Activated T-cell treated with anti-CD3 and anti-CD28 coated beads, Interleukin-2, amount 50 U/mL, for 1 hour (primary cell): Measurements from ENCODE around the gene ABL2.
A peak's percentile ranks its signal among the peaks of the same experiment; 100 is the strongest.

ENCODE experiments used
- DNase-seq: peaks from one replicate; pipeline ENCODE4 v3.0.0-alpha.2; 2020

Gene ABL2

DNA sequence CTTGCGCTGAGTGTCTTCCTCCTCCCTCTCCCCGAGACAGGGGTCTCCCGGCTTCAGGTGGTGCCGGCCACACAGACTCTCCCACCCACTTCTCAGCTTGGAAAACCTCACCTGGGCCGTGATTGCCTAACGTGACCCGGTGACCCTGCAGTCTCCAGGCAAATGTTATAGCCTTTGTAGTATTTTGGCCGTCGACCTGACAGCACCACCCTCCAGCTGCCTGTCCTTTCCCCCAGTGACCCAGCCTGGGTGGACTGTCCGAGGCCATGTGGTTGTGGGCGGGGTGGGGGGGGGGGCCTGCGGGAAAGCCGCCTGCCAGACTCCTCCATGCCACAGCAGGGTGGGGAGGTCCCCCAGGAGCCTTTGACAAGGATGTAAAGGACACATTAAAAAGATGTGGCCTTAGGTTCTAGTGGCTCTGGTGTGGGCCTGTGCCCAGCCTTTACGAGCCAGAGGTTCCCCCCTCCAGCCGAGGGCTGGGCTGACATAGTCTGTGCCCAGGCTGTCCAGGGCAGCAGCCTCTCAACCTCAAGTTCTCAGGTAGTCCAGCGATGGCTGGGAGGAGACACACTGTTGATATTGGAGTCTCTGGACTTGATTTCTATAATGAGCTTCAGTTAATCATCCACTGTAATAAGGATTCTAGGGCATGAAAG lies 139.5 kb downstream of the ABL2 start:
- no peak for DNase-seq

DNA sequence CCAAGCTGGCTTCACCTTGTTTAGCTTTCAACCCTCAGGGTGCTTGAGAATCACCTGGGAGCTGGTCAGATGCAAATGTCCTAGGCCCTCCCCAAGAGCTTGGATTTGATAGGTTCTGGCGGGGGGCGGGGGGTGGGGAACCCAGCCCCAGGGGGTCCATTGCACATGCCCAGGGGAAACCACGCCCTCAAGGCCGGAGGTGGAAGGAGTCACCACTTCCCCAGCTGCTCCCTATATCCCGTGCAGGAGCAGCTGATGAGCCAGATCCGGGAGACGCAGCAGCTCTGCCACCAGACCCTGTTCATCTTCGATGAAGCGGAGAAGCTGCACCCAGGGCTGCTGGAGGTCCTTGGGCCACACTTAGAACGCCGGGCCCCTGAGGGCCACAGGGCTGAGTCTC lies 141.8 kb downstream of the ABL2 start:
- DNase-seq = no peak

DNA sequence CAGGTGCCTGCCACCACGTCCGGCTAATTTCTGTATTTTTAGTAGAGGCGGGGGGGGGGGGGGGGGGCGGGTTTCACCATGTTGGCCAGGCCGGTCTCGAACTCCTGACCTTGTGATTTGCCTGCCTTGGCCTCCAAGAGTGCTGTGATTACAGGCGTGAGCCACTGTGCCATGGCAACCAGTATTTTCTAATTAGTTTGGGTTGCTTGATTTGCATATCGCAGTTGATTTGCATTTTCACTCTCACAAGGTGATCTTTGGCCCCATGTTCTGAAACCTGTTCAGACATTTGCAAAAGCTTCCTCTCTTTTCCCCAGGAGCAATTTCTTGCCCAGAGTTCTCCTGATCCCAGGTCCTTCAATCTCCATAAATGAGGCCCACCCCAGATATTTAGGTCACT lies 145.9 kb downstream of the ABL2 start:
- no peak for DNase-seq

DNA sequence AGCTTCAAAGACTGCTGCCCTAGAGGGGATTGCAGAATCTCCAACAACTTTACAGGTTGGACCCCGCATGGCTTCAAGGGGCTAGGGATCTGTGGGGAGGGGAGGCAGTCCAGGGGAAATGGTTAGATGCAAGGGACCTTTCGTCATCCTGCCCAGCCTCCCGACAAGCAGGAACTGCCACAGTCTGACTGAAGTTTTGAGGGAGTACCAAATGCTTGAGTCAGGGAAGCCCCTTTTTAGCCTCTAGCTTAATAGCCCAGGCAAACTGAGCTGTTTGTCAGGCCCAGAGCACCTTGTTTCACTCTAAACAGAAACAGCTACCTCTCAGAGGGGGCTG lies 146.5 kb downstream of the ABL2 start:
- DNase-seq = no peak

DNA sequence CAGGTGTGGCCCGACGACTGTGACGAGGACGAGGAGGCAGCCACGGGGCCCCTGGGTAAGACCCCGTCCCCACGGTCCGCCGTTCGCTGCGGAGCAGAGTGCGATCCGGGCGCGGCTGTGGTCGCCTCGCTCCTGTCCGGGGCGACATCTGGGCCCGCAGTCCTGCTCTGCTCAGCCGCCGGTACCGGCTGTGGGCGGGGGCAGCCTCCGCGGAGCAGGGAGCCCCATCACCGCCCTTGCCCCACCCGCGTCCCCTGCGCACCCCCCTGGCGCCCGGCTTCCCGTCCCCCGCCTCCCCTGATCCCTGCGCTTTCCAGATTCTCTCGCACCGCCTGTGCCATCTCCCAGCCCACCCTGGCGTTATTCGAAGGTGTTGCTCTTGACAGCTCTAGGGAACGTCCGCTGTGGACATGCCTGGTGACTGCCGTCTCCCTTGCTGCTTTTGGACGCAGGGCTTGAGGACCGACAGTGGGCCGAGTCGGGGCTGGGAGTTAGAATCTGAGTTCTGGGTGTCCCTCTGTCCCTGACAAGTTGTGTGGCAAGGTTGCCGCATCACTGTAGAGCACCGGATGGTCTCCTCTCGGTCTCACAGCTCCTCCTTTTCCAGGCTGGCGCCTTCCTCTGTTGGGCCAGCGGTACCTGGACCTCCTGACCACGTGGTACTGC lies 147.0 kb downstream of the ABL2 start:
- DNase-seq = peak; percentile 50

DNA sequence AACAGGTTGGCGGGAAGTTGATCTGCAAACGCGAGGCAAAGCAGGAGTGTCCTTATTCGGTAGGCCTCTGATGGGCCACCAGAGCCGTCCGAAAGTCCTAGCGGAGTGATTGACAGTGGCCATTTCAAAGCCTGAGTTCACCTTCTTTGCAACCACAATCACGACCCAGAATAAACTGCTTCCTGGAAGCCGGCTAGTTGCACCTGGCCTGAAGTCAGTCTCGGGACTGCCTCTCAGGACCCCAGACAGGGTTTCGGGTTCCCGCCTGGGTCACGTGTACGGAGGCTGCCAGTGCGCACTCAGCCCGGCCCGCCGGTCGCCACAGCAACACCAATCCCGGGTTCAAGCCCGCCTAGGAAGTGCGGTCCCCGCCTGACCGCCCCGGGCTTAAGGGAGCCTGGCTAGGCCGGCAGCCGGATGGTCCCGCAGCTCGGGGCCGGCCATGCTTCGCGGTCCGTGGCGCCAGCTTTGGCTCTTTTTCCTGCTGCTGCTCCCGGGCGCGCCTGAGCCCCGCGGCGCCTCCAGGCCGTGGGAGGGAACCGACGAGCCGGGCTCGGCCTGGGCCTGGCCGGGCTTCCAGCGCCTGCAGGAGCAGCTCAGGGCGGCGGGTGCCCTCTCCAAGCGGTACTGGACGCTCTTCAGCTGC lies 147.7 kb downstream of the ABL2 start, which contains the start of gene TOR3A:
TSS of gene TOR3A (plus strand) at position 384 of the 646 bp plus-strand sequence. CDS start at position 443, 59 bp downstream.
- peak; percentile 78 for DNase-seq

DNA sequence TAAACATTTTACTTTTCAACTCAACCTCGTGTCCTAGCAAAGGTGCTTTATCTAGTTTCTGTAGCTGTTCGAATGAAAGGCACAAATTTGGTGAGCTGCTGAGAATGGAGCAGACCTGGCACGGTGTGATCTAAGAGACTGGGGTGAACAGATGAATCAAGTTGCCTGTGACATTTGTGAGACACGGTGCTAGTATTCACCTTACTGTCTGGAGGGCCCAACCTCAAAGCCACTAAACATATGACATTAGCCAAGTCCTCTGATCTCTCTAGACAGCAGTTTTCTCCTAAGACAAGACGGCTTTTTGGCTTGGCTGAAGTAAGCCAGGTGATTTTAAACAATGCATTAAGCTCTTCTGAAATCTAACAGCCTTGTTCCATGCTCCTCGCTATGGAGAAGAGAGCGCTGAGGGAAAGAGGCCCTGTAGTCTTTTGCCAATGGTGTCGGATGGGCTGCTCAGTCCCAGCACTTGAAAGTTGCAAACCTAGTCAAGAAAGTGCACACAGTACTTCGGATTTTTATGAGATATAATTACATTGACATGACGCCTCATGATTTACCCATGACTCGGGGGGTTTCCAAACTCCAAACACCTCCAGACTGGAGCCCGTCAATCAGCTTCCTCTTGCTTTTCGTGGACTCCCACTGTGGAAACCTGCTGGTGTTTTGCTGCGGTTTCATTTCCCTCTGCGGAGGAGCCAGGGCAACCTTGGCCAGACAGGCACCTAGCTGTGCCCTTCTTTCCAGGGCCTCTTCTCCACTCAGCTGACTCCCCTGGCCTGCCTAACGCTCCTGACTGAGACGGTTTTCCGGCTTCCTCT lies 148.4 kb downstream of the ABL2 start:
- DNase-seq = no peak

DNA sequence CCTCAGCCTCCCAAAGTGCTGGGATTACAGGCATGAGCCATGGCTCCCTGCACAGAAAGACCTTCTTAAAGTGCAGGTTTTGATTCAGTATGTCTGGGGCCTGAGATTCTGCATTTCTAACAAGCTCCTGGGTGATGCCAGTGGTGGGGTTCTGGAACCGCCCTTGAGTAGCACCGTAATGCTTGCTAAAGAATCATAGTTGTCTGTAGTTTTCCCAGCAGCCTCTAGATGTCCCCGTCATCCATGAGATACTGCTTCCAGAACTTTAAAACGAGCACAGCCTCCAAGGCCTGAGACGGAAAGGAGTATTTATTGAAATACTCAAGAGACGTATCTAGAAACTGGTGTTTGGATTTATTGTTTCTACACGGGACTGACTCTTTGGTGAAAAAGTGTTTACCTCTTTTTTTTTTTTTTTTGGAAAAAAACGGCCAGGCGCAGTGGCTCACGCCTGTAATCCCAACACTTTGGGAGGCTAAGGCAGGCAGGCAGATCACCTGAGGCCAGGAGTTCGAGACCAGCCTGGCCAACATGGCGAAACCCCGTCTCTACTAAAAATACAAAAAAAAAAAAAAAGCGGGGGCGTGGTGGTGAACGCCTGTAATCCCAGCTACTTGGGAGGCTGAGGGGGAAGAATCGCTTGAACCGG lies 150.2 kb downstream of the ABL2 start:
- peak; percentile 42 for DNase-seq

DNA sequence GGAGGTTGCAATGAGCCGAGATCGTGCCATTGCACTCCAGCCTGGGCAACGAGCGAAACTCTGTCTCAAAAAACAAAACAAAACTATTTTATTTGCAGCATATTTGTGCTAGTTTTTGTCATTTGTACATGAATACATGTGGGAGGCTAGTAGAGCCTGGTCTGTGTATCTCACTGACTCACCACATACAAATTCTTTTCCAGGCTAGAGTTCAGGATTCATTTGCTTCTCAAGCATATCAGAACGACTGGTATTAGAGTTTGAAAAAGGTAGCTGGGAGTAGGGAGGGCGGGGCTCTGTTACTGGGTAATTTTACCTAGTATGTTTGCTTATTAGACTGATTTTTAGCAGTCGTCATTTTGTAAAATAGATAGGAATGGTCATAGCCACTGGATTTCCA lies 152.1 kb downstream of the ABL2 start:
- DNase-seq = no peak

DNA sequence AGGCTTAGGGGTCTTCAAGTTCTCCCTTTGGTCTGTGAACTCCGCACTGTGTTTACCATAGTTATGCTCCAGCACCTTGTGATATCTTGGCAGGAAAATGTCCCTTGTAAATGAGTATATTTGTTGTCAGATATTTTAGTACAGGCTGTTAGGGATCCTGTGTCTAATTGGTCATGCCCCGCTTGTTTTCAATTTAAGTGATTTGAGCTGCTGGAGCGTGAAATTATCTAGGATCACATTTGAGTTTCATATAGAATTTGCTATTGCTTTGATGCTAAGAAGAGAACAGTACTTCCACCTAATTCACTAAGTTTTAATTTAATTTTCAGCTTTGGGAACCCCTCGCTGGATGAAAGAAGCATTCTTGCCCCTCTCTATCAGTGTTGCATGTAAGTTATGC lies 163.0 kb downstream of the ABL2 start:
- no peak for DNase-seq

DNA sequence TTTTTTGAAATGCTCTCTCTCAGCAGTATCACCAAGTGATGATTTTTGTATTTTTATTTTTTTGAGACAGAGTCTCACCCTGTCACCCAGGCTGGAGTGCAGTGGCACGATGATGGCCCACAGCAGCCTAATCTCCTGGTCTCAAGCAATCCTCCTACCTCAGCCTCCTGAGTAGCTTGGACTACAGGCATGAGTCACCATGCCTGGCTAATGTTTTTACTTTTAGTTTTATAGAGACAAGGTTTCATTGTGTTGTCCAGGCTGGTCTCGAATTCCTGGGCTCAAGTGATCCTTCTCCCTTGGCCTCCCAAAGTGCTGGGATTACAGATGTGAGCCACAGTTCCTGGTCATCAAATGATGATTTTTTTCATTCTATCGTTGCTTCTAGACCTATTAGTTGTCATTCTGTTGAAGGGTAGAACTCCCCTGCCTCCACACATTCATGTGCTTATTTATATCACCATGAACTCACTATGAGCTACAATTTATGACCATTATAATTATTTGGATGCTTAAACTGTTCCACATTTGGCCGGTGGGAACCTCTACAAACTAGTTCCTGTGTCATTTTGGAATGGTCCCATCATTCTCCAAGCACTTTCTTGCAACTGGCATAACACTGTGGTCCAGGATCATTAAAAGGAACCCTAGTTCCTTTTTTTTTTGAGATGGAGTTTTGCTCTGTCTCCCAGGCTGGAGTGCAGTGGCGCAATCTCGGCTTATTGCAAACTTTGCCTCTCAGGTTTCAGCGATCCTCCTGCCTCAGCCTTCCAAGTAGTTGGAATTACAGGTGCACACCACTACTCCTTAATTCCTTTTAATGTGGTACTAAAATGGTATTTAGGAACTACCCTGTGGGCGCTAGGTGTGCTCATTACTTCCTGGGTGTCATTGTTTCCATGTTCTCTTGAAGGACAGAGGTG lies 167.9 kb downstream of the ABL2 start:
- no peak for DNase-seq

DNA sequence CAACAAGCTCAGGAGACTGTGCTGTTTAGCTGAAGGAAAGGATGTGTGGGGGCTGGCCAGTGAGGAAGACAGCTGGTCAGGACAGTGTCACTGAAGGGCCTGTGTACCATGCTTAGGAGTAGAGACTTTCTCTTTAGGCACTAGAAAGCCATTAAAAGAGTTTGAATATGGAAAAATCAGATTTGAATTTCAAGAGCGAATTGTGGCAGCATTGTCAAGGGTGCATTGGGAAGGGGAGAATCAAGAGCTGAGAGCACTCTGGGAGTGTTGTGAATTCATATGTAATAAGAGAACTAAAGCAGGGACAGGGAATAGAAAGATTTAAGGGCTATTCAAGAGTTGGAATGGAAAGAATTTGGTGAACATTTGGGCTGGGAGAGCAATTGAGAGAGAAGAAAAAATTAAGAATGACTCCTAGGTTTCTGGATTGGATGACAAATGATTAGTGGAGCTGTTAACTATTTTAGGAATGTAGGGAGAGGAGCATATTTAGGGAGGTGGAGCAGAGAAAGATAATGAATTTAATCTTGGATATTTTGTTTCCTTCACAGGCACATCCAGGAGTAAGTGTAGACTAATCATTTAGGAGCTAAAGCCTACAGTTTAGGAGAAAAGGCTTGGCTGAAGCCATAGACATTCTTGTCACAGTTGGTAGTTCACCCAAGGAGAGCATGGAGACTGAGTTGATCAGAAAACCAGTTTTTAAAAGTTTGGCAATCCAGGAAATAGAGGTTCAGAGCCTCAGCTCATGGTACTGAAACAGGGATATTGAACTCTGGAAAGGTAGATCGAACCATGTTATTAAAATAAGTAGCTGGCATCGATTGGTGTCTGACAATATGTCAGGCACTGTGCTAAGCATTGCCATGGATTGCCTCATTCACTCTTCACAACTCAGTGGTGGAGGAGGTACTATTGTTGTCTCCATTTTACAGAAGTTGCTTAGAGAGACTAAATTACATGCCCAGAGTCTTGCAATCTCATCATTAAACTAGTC lies 170.7 kb downstream of the ABL2 start:
- DNase-seq = no peak

DNA sequence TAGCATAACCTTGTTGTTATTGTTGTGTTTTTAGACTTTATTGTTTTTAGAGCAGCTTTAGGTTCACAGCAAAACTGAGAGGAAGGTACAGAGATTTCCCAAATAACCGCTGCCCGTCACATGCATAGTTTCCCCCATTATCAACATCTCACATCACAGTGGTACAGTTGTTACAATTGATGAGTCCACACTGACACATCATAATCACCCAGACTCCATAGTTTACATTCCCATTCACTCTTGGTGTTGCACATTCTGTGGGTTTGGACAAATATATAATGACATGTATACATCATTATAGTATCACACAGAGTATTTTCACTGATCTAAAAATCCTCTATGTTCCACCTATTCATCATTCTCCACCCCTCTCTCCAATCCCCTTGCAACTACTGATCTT lies 173.5 kb downstream of the ABL2 start:
- no peak for DNase-seq

DNA sequence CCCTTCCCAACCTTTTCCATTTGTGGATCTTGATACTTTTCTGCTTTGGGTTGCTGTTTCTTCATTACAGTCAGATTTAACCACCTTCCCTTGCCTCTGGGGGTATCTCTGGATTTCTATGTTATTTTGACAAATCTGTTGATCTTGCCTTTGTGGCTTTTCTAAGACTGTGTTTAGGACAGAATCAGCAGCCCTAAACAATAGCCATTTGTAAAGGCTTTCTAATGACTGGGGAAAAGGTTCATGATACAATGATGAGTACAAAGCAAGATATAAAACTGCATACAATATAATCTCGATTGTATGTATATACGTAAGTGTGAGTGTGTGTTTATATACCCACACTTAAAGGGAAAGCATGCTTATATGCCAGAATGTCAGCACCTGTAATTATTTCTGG lies 176.0 kb downstream of the ABL2 start:
- DNase-seq = no peak

DNA sequence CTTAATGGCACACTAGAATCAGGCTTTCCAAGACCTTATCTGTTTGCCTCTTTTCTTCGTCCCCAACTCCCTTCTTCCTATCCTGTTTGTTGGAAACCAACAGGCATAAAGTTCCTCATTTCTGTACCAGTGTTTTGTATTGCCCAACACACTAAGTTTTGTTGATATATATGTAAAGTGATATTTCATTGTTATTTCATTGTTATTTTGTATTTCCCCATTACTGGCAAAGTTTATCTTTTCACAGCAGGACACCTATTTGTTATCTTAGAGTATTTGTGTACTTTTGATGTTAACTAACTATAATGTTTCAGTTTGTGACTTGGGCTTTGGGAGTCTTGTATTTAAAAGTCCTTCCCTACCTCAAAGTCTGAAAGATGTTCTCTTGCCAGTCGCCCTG lies 176.7 kb downstream of the ABL2 start:
- DNase-seq = no peak
